Measurements from ENCODE around the gene FZD8.

DNA sequence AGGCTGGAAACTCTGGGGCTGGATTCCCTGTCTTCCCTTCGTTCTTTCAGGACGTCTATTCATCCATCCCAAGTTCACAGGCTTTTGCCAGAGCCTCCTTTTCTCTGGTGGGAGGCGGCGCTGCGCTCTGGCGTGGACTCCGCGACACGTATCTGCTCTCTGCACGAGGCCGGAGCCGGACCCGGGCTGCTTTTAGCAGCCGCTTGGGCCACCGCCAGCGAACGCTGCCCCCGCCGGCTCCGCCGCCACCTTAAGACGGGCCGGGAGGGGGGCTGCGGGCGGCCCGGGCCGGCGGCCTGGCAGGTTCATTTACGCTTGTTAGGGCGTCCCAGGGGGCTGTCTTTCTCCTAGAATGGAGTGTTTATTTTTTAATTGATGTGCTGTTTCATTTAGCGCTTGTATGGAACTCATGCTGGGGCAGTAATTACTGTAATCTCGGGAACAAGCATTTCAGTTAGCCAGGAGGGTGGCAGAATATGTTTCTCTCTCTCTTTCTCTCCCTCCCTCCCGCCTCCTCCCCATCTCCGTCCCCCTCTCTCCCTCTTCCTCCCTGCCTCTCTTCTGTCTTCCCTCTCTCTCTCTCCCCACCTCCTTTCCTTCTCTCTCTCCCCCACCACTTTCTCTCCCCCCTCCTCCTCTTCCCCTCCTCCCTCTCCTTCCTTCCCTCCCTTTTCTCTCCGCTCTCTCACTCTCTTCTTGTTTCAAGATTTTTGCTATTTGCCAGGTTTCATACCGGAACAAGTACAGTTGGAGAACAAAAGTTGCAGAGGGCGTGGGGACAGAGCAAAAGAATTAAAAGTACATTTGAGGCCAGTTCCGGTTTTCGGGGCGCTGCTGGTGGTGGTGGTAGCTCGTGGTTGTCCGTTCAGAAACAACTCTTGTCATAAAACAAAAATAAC lies 1.3 kb upstream of the FZD8 start:
- no peak for TF ChIP-seq EZH2 (IDR thresholded peaks at IDR 0.05; ENCODE audit: borderline replicate concordance, low read depth, low read length, poor library complexity, severe bottlenecking)
- TF ChIP-seq, protein P1, sequence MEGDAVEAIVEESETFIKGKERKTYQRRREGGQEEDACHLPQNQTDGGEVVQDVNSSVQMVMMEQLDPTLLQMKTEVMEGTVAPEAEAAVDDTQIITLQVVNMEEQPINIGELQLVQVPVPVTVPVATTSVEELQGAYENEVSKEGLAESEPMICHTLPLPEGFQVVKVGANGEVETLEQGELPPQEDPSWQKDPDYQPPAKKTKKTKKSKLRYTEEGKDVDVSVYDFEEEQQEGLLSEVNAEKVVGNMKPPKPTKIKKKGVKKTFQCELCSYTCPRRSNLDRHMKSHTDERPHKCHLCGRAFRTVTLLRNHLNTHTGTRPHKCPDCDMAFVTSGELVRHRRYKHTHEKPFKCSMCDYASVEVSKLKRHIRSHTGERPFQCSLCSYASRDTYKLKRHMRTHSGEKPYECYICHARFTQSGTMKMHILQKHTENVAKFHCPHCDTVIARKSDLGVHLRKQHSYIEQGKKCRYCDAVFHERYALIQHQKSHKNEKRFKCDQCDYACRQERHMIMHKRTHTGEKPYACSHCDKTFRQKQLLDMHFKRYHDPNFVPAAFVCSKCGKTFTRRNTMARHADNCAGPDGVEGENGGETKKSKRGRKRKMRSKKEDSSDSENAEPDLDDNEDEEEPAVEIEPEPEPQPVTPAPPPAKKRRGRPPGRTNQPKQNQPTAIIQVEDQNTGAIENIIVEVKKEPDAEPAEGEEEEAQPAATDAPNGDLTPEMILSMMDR (conservative IDR thresholded peaks at IDR 0.05; ENCODE audit: low read depth, low read length): no peak

Measured in A673 (cell line).